K562 (cell line): ENCODE data around the gene SLFNL1. TPM values are rescaled to one million over a fixed set of nuclear protein-coding genes. Genes with fewer than 3 reads are reported as not detected.

Experiments used
- ATAC-seq: fragments of 200-7000 bp; cut with Tn5 transposase; 3 replicates; pipeline ENCODE4 v1.9.1; 2020; ENCODE audit warnings: moderate library complexity
- BruUV-seq: library from RNA; stranded (reverse); fragments of 400-500 nt; replicated peaks from 2 replicates; lab custom pipeline; 2021; lab: Mats Ljungman, UMichigan
- CTCF ChIA-PET: fragments of 300-600 bp; formaldehyde crosslinking; extraction: SDS; loops from one replicate; lab custom pipeline; 2021; ENCODE audit warnings: low intra/inter-chr PET ratio; lab: Yijun Ruan, JAX
- POLR2A ChIA-PET: fragments of 300-600, 350-650 bp; sonication (Branson Sonifier 250); formaldehyde crosslinking; extraction: SDS; loops from one replicate; lab custom pipeline; 2021; ENCODE audit warnings: antibody characterized with exemption, inconsistent platforms; lab: Yijun Ruan, JAX
- DNase-seq, 4 experiments: peaks; one replicate each; pipeline versions ENCODE4 v3.0.0 to v3.0.0-alpha.2; 2011 to 2018; ENCODE audit warnings: low spot score in 3 of 4, mixed read lengths in 3 of 4; ENCODE audit errors: extremely low read depth in 1 of 4
- FAIRE-seq: peaks from 2 replicates; lab custom pipeline; 2011; peaks lifted over from hg19 to GRCh38; lab: Jason Lieb, UNC
- H2AFZ ChIP-seq: 2 replicates; pipeline ENCODE4 v1.6.0; 2011; ENCODE audit warnings: low read depth, low read length, control low read depth, inconsistent platforms
- H3K27ac ChIP-seq: fragments of 200-600 bp; 3 replicates; pipeline ENCODE4 v1.8.0; 2011; ENCODE audit warnings: low read depth, mild to moderate bottlenecking, control low read depth, inconsistent platforms, low read length, moderate library complexity, mixed read lengths; ENCODE audit errors: extremely low read depth
- H3K27me3 ChIP-seq, 2 experiments: fragments of 300-600 bp in 1 of 2; 2 replicates in 1 of 2; 3 replicates in 1 of 2; pipeline versions ENCODE4 v1.6.0 to v1.8.0; 2011; ENCODE audit warnings: inconsistent platforms in 2 of 2, low read length in 2 of 2, mild to moderate bottlenecking in 1 of 2, mixed read lengths in 1 of 2, moderate library complexity in 1 of 2; ENCODE audit not compliant: control insufficient read depth in 2 of 2, insufficient read depth in 2 of 2
- H3K36me3 ChIP-seq: fragments of 300-600 bp; 3 replicates; pipeline ENCODE4 v1.8.0; 2011; ENCODE audit warnings: mild to moderate bottlenecking, low read length, inconsistent platforms; ENCODE audit not compliant: control insufficient read depth, insufficient read depth
- H3K4me1 ChIP-seq, 2 experiments: fragments of 200-600 bp in 1 of 2; replicated peaks in 1 of 2; 2 replicates in 1 of 2; 3 replicates in 1 of 2; pipeline versions ENCODE4 v1.5.1 to v1.8.0; 2011; ENCODE audit warnings: inconsistent platforms in 2 of 2, low read length in 2 of 2, mild to moderate bottlenecking in 1 of 2, mixed read lengths in 1 of 2, moderate library complexity in 1 of 2; ENCODE audit not compliant: control insufficient read depth in 2 of 2, insufficient read depth in 2 of 2
- H3K4me2 ChIP-seq: 2 replicates; pipeline ENCODE4 v1.6.1; 2011; ENCODE audit warnings: low read length, control low read depth, inconsistent platforms, mixed read lengths; ENCODE audit not compliant: insufficient read depth
- H3K4me3 ChIP-seq: fragments of 200-600 bp; sonication (generic), shearing (Covaris generic); 2 replicates; pipeline ENCODE4 v1.5.1; 2016; ENCODE audit warnings: control low read depth, inconsistent platforms
- H3K79me2 ChIP-seq: fragments of 200-600 bp; 3 replicates; pipeline ENCODE4 v1.8.0; 2011; ENCODE audit warnings: low read length, inconsistent platforms; ENCODE audit not compliant: control insufficient read depth, insufficient read depth
- H3K9ac ChIP-seq, 2 experiments: 2 replicates each; pipeline versions ENCODE4 v1.6.0 to v1.6.1; 2011; ENCODE audit warnings: low read depth in 2 of 2, low read length in 2 of 2, control low read depth in 1 of 2, inconsistent platforms in 1 of 2, mild to moderate bottlenecking in 1 of 2, mixed read lengths in 1 of 2; ENCODE audit not compliant: insufficient read depth in 1 of 2
- H3K9me1 ChIP-seq: one replicate; pipeline ENCODE4 v1.6.0; 2011; ENCODE audit warnings: inconsistent platforms, mild to moderate bottlenecking, low read length, moderate library complexity; ENCODE audit not compliant: control insufficient read depth, insufficient read depth
- H3K9me3 ChIP-seq: replicated peaks from 2 replicates; pipeline ENCODE4 v1.5.1; 2011; ENCODE audit warnings: low read depth, low read length, inconsistent platforms; ENCODE audit not compliant: control insufficient read depth, insufficient read depth
- H4K20me1 ChIP-seq: replicated peaks from 2 replicates; pipeline ENCODE4 v1.6.1; 2011; ENCODE audit warnings: low read length, inconsistent platforms, mixed read lengths; ENCODE audit not compliant: control insufficient read depth, insufficient read depth
- CEBPB ChIP-seq: fragments of 450-650 bp; IDR thresholded peaks from 2 replicates; pipeline ENCODE4 v1.6.1; 2016; ENCODE audit warnings: missing genetic modification characterization, missing compliant biosample characterization
- CEBPG ChIP-seq, 3 experiments: fragments of 200-800 bp in 1 of 3; sonication (Bioruptor generic) in 1 of 3; sonication (generic) in 1 of 3; formaldehyde crosslinking in 1 of 3; IDR thresholded peaks in 2 of 3; conservative IDR thresholded peaks in 1 of 3; 2 replicates each; pipeline versions ENCODE4 v1.6.1 to v1.8.0; 2016 to 2022; ENCODE audit warnings: missing compliant biosample characterization in 2 of 3, missing genetic modification characterization in 2 of 3, mild to moderate bottlenecking in 1 of 3, missing genetic modification reagents in 1 of 3
- GATAD2B ChIP-seq: fragments of 450-650 bp; IDR thresholded peaks from 2 replicates; pipeline ENCODE4 v1.6.1; 2017; ENCODE audit warnings: mild to moderate bottlenecking, borderline replicate concordance
- SRF ChIP-seq, 2 experiments: fragments of 250-450, 450-650 bp in 1 of 2; sonication (Bioruptor Pico) in 1 of 2; sonication (generic) in 1 of 2; formaldehyde crosslinking; IDR thresholded peaks; 2 replicates each; pipeline versions ENCODE4 v1.5.0 to v1.5.1; 2020 to 2022; ENCODE audit warnings: mild to moderate bottlenecking in 1 of 2, missing genetic modification reagents in 1 of 2
- TCFL5 ChIP-seq: fragments of 250-450 bp; sonication (Bioruptor Pico); conservative IDR thresholded peaks from 2 replicates; pipeline ENCODE4 v1.6.1; 2021; ENCODE audit warnings: mild to moderate bottlenecking, moderate library complexity, matching md5 sums
- ZNF212 ChIP-seq: fragments of 450-650 bp; formaldehyde crosslinking; IDR thresholded peaks from 2 replicates; pipeline ENCODE4 v1.4.0; 2020; ENCODE audit warnings: mild to moderate bottlenecking
- WGBS: fragments of 100-300 bp; shearing (Covaris generic); methylation state at CpG from one replicate; pipeline ENCODE4 v1.1.6; 2016; ENCODE audit warnings: low coverage, mixed read lengths; ENCODE audit not compliant: insufficient coverage; ENCODE audit errors: missing lambda C conversion rate; 5-methylcytosine and 5-hydroxymethylcytosine counted together
- in situ Hi-C: fragments of 300-500 bp; cut with MboI; formaldehyde crosslinking; loops from 4 replicates; pipeline ENCODE4 v1.15.0; 2018; ENCODE audit warnings: inconsistent platforms, mixed read lengths
- intact Hi-C: fragments of 100-400 bp; cut with micrococcal nuclease; formaldehyde crosslinking; loops from 2 replicates; pipeline ENCODE4 v1.14.2; 2022
- polyA plus RNA-seq, 8 experiments: library from polyadenylated mRNA; depleted of rRNA in 4 of 8; stranded (reverse) in 5 of 8; unstranded in 3 of 8; fragments of >200 nt; fragmentation: Nextera tagmentation in 2 of 8; fragmentation: Illumina TruSeq in 1 of 8; extraction: Ambion mirVana in 2 of 8; extraction: Trizol in 1 of 8; gene quantifications; 2 replicates each; pipeline versions ENCODE4 v1.2.1 to v1.2.3, GENCODE V29; 2011 to 2014; ENCODE audit warnings: inconsistent platforms in 1 of 8, missing spikeins in 1 of 8
- total RNA-seq, 7 experiments: library from RNA; depleted of rRNA in 6 of 7; stranded (reverse); fragments of >200 nt in 6 of 7; fragmentation: Illumina TruSeq in 2 of 7; extraction: Trizol in 2 of 7; gene quantifications; 2 replicates each; pipeline versions ENCODE4 v1.2.1 to v1.2.3, GENCODE V29; 2011 to 2021; ENCODE audit warnings: low replicate concordance in 1 of 7

Gene SLFNL1
- total and polyA plus RNA-seq, 9 of the 15 experiments (the other 6 are each of a cell fraction or from before 2014, with no cell fraction given) = 0.05 to 0.14 (median 0.06) TPM; not detected in 5

- Histone ChIP-seq H3K9me1 (peaks cover 4% of the 10 kb centered on the region), H3K9ac (no peak overlapping the region), H3K27me3 (no peaks in the 10 kb centered on the region), H3K27ac (no peak overlapping the region), H3K9me3 (no peaks in the 10 kb centered on the region), H3K79me2 (peaks cover 55% of the 10 kb centered on the region), H4K20me1 (peaks cover 11% of the 10 kb centered on the region), H3K4me1 (peaks cover 17 to 25% of the 10 kb centered on the region in 2 experiments), H2AFZ (no peak overlapping the region), H3K4me3 (no peak overlapping the region), H3K36me3 (peaks cover 87% of the 10 kb centered on the region), H3K4me2 (no peak overlapping the region)
- FAIRE-seq (no peak), DNase-seq (no peak), ATAC-seq (no peak)
- in situ Hi-C loops = no loop called here
- no TSS peak for BruUV-seq
- TF ChIP-seq GATAD2B (no peak), CEBPG (CRISPR knock-in tag; IDR thresholded peaks at IDR 0.05) (no peak), CEBPG (tag; conservative IDR thresholded peaks at IDR 0.05 in 1 of 2, IDR thresholded peaks at IDR 0.05 in 1 of 2) (peak in 1 of 2 experiments; percentile 59; a peak in 2 of 4 replicates), CEBPB (tag) (peak; percentile 62)
- CTCF ChIA-PET = no interaction called here
- WGBS = 96% methylated on average over 4 of the region's 4 CpGs
- POLR2A ChIA-PET = interaction anchor here (0.6 to 3.9 kb wide), 4 partner anchors 9 to 86 kb away, joined by 3 to 24 read pairs (median 3); no protein-coding TSS in a partner anchor
- intact Hi-C loops = no loop called here
These were observed 37.0 kb downstream of the SLFNL1 start for GRCh38 chr1:40984531-40984930.

GRCh38 chr1:40984066-40984465 is 37.5 kb downstream of the SLFNL1 start:
- H3K4me1 ChIP-seq = peaks cover 20 to 30% of the 10 kb centered on the region in 2 experiments
- in situ Hi-C loops = no loop called here
- no peak overlapping the region for H3K27ac ChIP-seq
- DNase-seq (no peak), ATAC-seq (no peak), FAIRE-seq (no peak)
- H3K79me2 ChIP-seq = peaks cover 55% of the 10 kb centered on the region
- no peaks in the 10 kb centered on the region for H3K9me3 ChIP-seq
- no TSS peak for BruUV-seq
- H3K27me3 ChIP-seq = no peaks in the 10 kb centered on the region
- H3K9me1 ChIP-seq = peaks cover 4% of the 10 kb centered on the region
- no peak for TF ChIP-seq SRF (CRISPR knock-in tag; IDR thresholded peaks at IDR 0.05)
- TF ChIP-seq TCFL5 = no peak
- no peak for TF ChIP-seq ZNF212 (CRISPR knock-in tag)
- no peak overlapping the region for H3K9ac ChIP-seq
- intact Hi-C loops = no loop called here
- WGBS = 98% methylated on average over 2 of the region's 2 CpGs
- H2AFZ ChIP-seq = no peak overlapping the region
- peaks cover 11% of the 10 kb centered on the region for H4K20me1 ChIP-seq
- POLR2A ChIA-PET = interaction anchor here (0.6 to 3.9 kb wide), 5 partner anchors 9 to 104 kb away, joined by 3 to 24 read pairs (median 3); no protein-coding TSS in a partner anchor
- peaks cover 82% of the 10 kb centered on the region for H3K36me3 ChIP-seq
- H3K4me3 ChIP-seq = no peak overlapping the region
- no peak overlapping the region for H3K4me2 ChIP-seq
- CTCF ChIA-PET = no interaction called here
